Measurements from ENCODE around the gene SPEG.

SPEG gene

GRCh38 chr2:219522111-219523030 is 87.7 kb downstream of the SPEG start:
- TF ChIP-seq SPI1 (IDR thresholded peaks at IDR 0.05; ENCODE audit: borderline replicate concordance, low read depth) = no peak
- no peak for TF ChIP-seq REST (IDR thresholded peaks at IDR 0.05; ENCODE audit: insufficient replicate concordance, low read depth)
- no peak for TF ChIP-seq POLR2AphosphoS5 (IDR thresholded peaks at IDR 0.05; ENCODE audit: low read depth)
- Histone ChIP-seq H3K27me3 (ENCODE audit: insufficient read depth, poor library complexity, severe bottlenecking) (peaks cover 82% of the 10 kb centered on the region), H3K27ac (replicated peaks) (no peak overlapping the region), H3K4me3 (replicated peaks; ENCODE audit: insufficient read depth, low read length) (no peak overlapping the region)
- no peak for DNase-seq (ENCODE audit: low read depth in 1 of 2, low spot score in 1 of 2)

DNA sequence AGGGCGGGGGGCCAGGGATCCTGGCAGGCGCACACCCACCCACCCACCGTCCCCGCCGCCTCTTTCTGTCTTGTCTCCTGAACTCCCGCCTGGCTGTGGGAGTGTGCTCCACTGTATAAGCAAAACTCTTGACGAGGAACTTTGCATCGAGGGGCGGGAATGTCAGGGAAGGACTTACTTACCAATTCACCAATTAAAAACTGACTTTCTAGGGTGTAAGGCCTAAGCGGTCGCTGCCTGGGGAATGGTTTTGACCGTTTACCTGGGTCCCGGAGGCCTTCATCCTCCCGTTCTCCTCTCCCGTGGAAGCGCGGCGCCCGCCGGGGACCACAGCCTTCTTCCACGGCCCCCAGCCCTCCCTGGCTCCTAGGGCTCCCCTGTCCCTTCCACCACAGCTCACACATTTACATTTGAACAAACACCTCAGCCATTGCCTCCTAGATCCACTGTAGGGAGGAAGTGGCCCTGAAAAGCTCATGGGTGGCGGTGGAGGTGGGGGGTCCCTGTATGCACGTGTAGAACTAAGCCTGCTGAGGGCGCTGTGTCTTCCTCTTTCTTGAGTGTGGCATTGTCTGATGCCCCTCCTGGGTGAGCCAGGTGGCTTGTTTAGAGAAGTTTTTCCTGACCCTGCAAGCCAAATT is 88.5 kb downstream of the SPEG start:
- H3K4me3 ChIP-seq (replicated peaks; ENCODE audit: insufficient read depth, low read length) = no peak overlapping the region
- H3K27ac ChIP-seq (replicated peaks) = no peak overlapping the region
- DNase-seq (ENCODE audit: low read depth in 1 of 2, low spot score in 1 of 2) = no peak
- H3K27me3 ChIP-seq (ENCODE audit: insufficient read depth, poor library complexity, severe bottlenecking) = peaks cover 84% of the 10 kb centered on the region
- TF ChIP-seq SPI1 (IDR thresholded peaks at IDR 0.05; ENCODE audit: borderline replicate concordance, low read depth) (peak; percentile 44; the same call in 1 of the 2 replicates), POLR2AphosphoS5 (IDR thresholded peaks at IDR 0.05; ENCODE audit: low read depth) (no peak)

GRCh38 chr2:219524817-219525216 is 90.2 kb downstream of the SPEG start:
- H3K27me3 ChIP-seq (ENCODE audit: insufficient read depth, poor library complexity, severe bottlenecking) = peaks cover 89% of the 10 kb centered on the region
- H3K27ac ChIP-seq (replicated peaks) = no peak overlapping the region
- DNase-seq (ENCODE audit: low read depth in 1 of 2, low spot score in 1 of 2) = no peak
- no peak for TF ChIP-seq GABPA (IDR thresholded peaks at IDR 0.05; ENCODE audit: low read depth)
- TF ChIP-seq REST (IDR thresholded peaks at IDR 0.05; ENCODE audit: insufficient replicate concordance, low read depth) = no peak
- TF ChIP-seq POLR2AphosphoS5 (IDR thresholded peaks at IDR 0.05; ENCODE audit: low read depth) = no peak
- TF ChIP-seq, protein P1, sequence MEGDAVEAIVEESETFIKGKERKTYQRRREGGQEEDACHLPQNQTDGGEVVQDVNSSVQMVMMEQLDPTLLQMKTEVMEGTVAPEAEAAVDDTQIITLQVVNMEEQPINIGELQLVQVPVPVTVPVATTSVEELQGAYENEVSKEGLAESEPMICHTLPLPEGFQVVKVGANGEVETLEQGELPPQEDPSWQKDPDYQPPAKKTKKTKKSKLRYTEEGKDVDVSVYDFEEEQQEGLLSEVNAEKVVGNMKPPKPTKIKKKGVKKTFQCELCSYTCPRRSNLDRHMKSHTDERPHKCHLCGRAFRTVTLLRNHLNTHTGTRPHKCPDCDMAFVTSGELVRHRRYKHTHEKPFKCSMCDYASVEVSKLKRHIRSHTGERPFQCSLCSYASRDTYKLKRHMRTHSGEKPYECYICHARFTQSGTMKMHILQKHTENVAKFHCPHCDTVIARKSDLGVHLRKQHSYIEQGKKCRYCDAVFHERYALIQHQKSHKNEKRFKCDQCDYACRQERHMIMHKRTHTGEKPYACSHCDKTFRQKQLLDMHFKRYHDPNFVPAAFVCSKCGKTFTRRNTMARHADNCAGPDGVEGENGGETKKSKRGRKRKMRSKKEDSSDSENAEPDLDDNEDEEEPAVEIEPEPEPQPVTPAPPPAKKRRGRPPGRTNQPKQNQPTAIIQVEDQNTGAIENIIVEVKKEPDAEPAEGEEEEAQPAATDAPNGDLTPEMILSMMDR (IDR thresholded peaks at IDR 0.05; ENCODE audit: insufficient read depth, low read length) = no peak
- TF ChIP-seq SPI1 (IDR thresholded peaks at IDR 0.05; ENCODE audit: borderline replicate concordance, low read depth) = no peak
- no peak overlapping the region for H3K4me3 ChIP-seq (replicated peaks; ENCODE audit: insufficient read depth, low read length)

GRCh38 chr2:219525533-219526232 is 91.0 kb downstream of the SPEG start:
- DNase-seq (ENCODE audit: low read depth in 1 of 2, low spot score in 1 of 2) = no peak
- Histone ChIP-seq H3K4me3 (replicated peaks; ENCODE audit: insufficient read depth, low read length) (no peak overlapping the region), H3K27ac (replicated peaks) (no peak overlapping the region), H3K27me3 (ENCODE audit: insufficient read depth, poor library complexity, severe bottlenecking) (peaks cover 85% of the 10 kb centered on the region)
- TF ChIP-seq GABPA (IDR thresholded peaks at IDR 0.05; ENCODE audit: low read depth) (no peak), POLR2AphosphoS5 (IDR thresholded peaks at IDR 0.05; ENCODE audit: low read depth) (no peak), SPI1 (IDR thresholded peaks at IDR 0.05; ENCODE audit: borderline replicate concordance, low read depth) (no peak), REST (IDR thresholded peaks at IDR 0.05; ENCODE audit: insufficient replicate concordance, low read depth) (peak; percentile 50)
- TF ChIP-seq, protein P1 (IDR thresholded peaks at IDR 0.05; ENCODE audit: insufficient read depth, low read length) = no peak
